Endothelial cell of umbilical vein (primary cell): ENCODE data around the gene MAGI3. TPM values are rescaled to one million over a fixed set of nuclear protein-coding genes. Genes with fewer than 3 reads are reported as not detected.

Experiments used
- BruUV-seq: library from RNA; stranded (reverse); fragments of 400-500 nt; replicated peaks from 2 replicates; lab custom pipeline; 2021; lab: Mats Ljungman, UMichigan
- CTCF ChIA-PET: fragments of 300-600, 350-600 bp; sonication (Branson Sonifier 250); formaldehyde crosslinking; loops from one replicate; lab custom pipeline; 2021; ENCODE audit warnings: antibody characterized with exemption, inconsistent platforms; lab: Charles Lee
- POLR2A ChIA-PET: fragments of 300-600, 350-600 bp; sonication (Branson Sonifier 250); formaldehyde crosslinking; loops from one replicate; lab custom pipeline; 2021; ENCODE audit warnings: antibody characterized with exemption, inconsistent platforms; lab: Charles Lee
- DNase-seq: peaks from one replicate; pipeline ENCODE4 v3.0.0-alpha.2; 2011; ENCODE audit warnings: low read depth, low spot score
- FAIRE-seq: peaks from 2 replicates; lab custom pipeline; 2011; peaks lifted over from hg19 to GRCh38; lab: Jason Lieb, UNC
- H2AFZ ChIP-seq: 2 replicates; pipeline ENCODE4 v1.6.0; 2012; ENCODE audit warnings: low read depth, low read length, control low read depth, inconsistent platforms
- H3K27ac ChIP-seq: 2 replicates; pipeline ENCODE4 v1.5.1; 2011; ENCODE audit warnings: low read depth, mild to moderate bottlenecking, control low read depth, low read length, moderate library complexity; ENCODE audit not compliant: insufficient read depth
- H3K27me3 ChIP-seq, 2 experiments: 2 replicates each; pipeline versions ENCODE4 v1.6.0 to v1.6.1; 2011; ENCODE audit warnings: low read length in 2 of 2, mixed read lengths in 1 of 2; ENCODE audit not compliant: control insufficient read depth in 2 of 2, insufficient read depth in 2 of 2
- H3K36me3 ChIP-seq, 2 experiments: 2 replicates in 1 of 2; 3 replicates in 1 of 2; pipeline ENCODE4 v1.5.1; 2011; ENCODE audit warnings: low read length in 2 of 2, mild to moderate bottlenecking in 1 of 2, moderate library complexity in 1 of 2; ENCODE audit not compliant: control insufficient read depth in 2 of 2, insufficient read depth in 2 of 2; ENCODE audit errors: extremely low read depth in 1 of 2
- H3K4me1 ChIP-seq: 3 replicates; pipeline ENCODE4 v1.5.1; 2011; ENCODE audit warnings: mild to moderate bottlenecking, low read length; ENCODE audit not compliant: control insufficient read depth, insufficient read depth; ENCODE audit errors: extremely low read depth
- H3K4me2 ChIP-seq: 2 replicates; pipeline ENCODE4 v1.6.1; 2011; ENCODE audit warnings: low read length, control low read depth, mixed read lengths; ENCODE audit not compliant: insufficient read depth
- H3K4me3 ChIP-seq, 3 experiments: fragments of 200-600 bp in 1 of 3; sonication (generic), shearing (Covaris generic) in 1 of 3; replicated peaks in 1 of 3; 2 replicates each; pipeline ENCODE4 v1.5.1; 2011 to 2016; ENCODE audit warnings: control low read depth in 3 of 3, low read length in 3 of 3, mild to moderate bottlenecking in 2 of 3, inconsistent platforms in 1 of 3, low read depth in 1 of 3, moderate library complexity in 1 of 3; ENCODE audit not compliant: insufficient read depth in 1 of 3
- H3K79me2 ChIP-seq: 2 replicates; pipeline ENCODE4 v1.6.0; 2012; ENCODE audit warnings: low read length, inconsistent platforms; ENCODE audit not compliant: control insufficient read depth, insufficient read depth
- H3K9ac ChIP-seq: replicated peaks from 2 replicates; pipeline ENCODE3; 2011; ENCODE audit warnings: low read length, control low read depth; ENCODE audit not compliant: insufficient read depth; ENCODE audit errors: extremely low read depth
- H3K9me1 ChIP-seq: replicated peaks from 3 replicates; pipeline ENCODE4 v1.6.0; 2011; ENCODE audit warnings: mild to moderate bottlenecking, low read length; ENCODE audit not compliant: control insufficient read depth, insufficient read depth; ENCODE audit errors: extremely low read depth
- H3K9me3 ChIP-seq: replicated peaks from 2 replicates; pipeline ENCODE4 v1.5.1; 2012; ENCODE audit warnings: low read length, inconsistent platforms; ENCODE audit not compliant: control insufficient read depth, insufficient read depth
- H4K20me1 ChIP-seq: replicated peaks from 2 replicates; pipeline ENCODE3; 2011; ENCODE audit warnings: mild to moderate bottlenecking, low read length; ENCODE audit not compliant: control insufficient read depth, insufficient read depth; ENCODE audit errors: extremely low read depth
- CTCF ChIP-seq, 2 donors: IDR thresholded peaks; 1 replicate in 1 of 2; 2 replicates in 1 of 2; pipeline ENCODE4 v1.5.1; 2011; ENCODE audit warnings: low read length in 2 of 2, mild to moderate bottlenecking in 2 of 2, moderate library complexity in 2 of 2, control low read depth in 1 of 2, inconsistent platforms in 1 of 2, low read depth in 1 of 2; ENCODE audit not compliant: insufficient read depth in 1 of 2; ENCODE audit errors: extremely low read depth in 1 of 2
- EZH2 ChIP-seq: IDR thresholded peaks from 2 replicates; pipeline ENCODE4 v1.6.1; 2012; ENCODE audit warnings: borderline replicate concordance, low read depth, mild to moderate bottlenecking, moderate library complexity, low read length, inconsistent platforms; ENCODE audit not compliant: severe bottlenecking
- FOS ChIP-seq: IDR thresholded peaks from 2 replicates; pipeline ENCODE4 v1.6.1; 2011; ENCODE audit warnings: mild to moderate bottlenecking, low read length, moderate library complexity, borderline replicate concordance; ENCODE audit not compliant: insufficient read depth
- GATA2 ChIP-seq: IDR thresholded peaks from 2 replicates; pipeline ENCODE4 v1.7.0; 2011; ENCODE audit warnings: low read depth, mild to moderate bottlenecking, moderate library complexity, mixed read lengths, low read length; ENCODE audit not compliant: insufficient read length, insufficient read depth
- JUN ChIP-seq: IDR thresholded peaks from 2 replicates; pipeline ENCODE4 v1.6.1; 2011; ENCODE audit warnings: borderline replicate concordance, low read depth; ENCODE audit not compliant: insufficient read length, insufficient read depth
- MAX ChIP-seq: IDR thresholded peaks from 2 replicates; pipeline ENCODE4 v1.6.1; 2011; ENCODE audit not compliant: insufficient read depth, insufficient read length
- MYC ChIP-seq: IDR thresholded peaks from one replicate; pipeline ENCODE4 v1.6.1; 2011; ENCODE audit warnings: mild to moderate bottlenecking, low read depth, low read length
- POLR2A ChIP-seq: IDR thresholded peaks from 2 replicates; pipeline ENCODE4 v1.6.1; 2012; ENCODE audit warnings: low read depth, mild to moderate bottlenecking, control low read depth, low read length
- POLR2AphosphoS5 ChIP-seq: IDR thresholded peaks from 2 replicates; pipeline ENCODE4 v1.6.1; 2012; ENCODE audit warnings: low read depth, mild to moderate bottlenecking, control low read depth, low read length, moderate library complexity; ENCODE audit not compliant: insufficient read depth
- dilution Hi-C: fragments of 300-500 bp; cut with MboI; formaldehyde crosslinking; loops from one replicate; pipeline ENCODE4 v1.15.0; 2019; ENCODE audit warnings: low sequenced_read_pairs; ENCODE audit not compliant: extremely low pct_ligation_motif_present
- intact Hi-C: fragments of 100-400 bp; cut with micrococcal nuclease; formaldehyde crosslinking; loops from one replicate; pipeline ENCODE4 v1.10.0; 2022
- polyA plus RNA-seq, 4 experiments: library from polyadenylated mRNA; depleted of rRNA in 3 of 4; stranded (reverse) in 3 of 4; unstranded in 1 of 4; fragments of >200 nt; gene quantifications; 2 replicates each; pipeline versions ENCODE4 v1.2.1 to v1.2.3, GENCODE V29; 2011 to 2012; ENCODE audit warnings: missing spikeins in 1 of 4
- total RNA-seq: library from RNA; stranded (reverse); gene quantifications from 2 replicates; pipeline ENCODE4 v1.2.3, GENCODE V29; 2021

MAGI3 gene
- total and polyA plus RNA-seq, 2 donors (not counting 3 experiments of a cell fraction or from before 2014, with no cell fraction given) = 2.8 to 16.1 TPM

GRCh38 chr1:113692342-113692741 is 302.0 kb downstream of the MAGI3 start:
- TF ChIP-seq POLR2AphosphoS5 = no peak
- no peak for TF ChIP-seq FOS
- TF ChIP-seq MAX = no peak
- TF ChIP-seq MYC = no peak
- TF ChIP-seq GATA2 = no peak
- no peak for TF ChIP-seq EZH2
- TF ChIP-seq POLR2A = no peak
- no peak for TF ChIP-seq CTCF (IDR thresholded peaks at IDR 0.05; ENCODE audit: extremely low read depth in 1 of 2, insufficient read depth in 1 of 2, low read depth in 1 of 2, low read length in 2 of 2)
- no peak for TF ChIP-seq JUN
- dilution Hi-C loops = no loop called here
- H3K9me1 ChIP-seq = no peaks in the 10 kb centered on the region
- no peak overlapping the region for H2AFZ ChIP-seq
- DNase-seq (no peak), FAIRE-seq (no peak)
- no peak overlapping the region for H3K4me3 ChIP-seq
- H3K4me1 ChIP-seq = no peaks in the 10 kb centered on the region
- POLR2A ChIA-PET = no interaction called here
- H3K27me3 ChIP-seq = no peaks in the 10 kb centered on the region
- no peaks in the 10 kb centered on the region for H4K20me1 ChIP-seq
- intact Hi-C loops = no loop called here
- peaks cover 3% of the 10 kb centered on the region for H3K9me3 ChIP-seq
- no peak overlapping the region for H3K9ac ChIP-seq
- CTCF ChIA-PET = interaction anchor here (0.8 kb wide), 1 partner anchor 14 kb away, joined by 3 read pairs; no protein-coding TSS in a partner anchor
- H3K79me2 ChIP-seq = no peaks in the 10 kb centered on the region
- H3K27ac ChIP-seq = no peak overlapping the region
- no peak overlapping the region for H3K4me2 ChIP-seq
- peaks cover 4 to 9% of the 10 kb centered on the region in 2 experiments for H3K36me3 ChIP-seq
- no TSS peak for BruUV-seq
